Osteocyte (in vitro differentiated cells): ENCODE results near the gene AHSA1. TPM values are rescaled to one million over a fixed set of nuclear protein-coding genes. Genes with fewer than 3 reads are reported as not detected.

Experiments
- DNase-seq: peaks from one replicate; pipeline ENCODE4 v3.0.0; 2021; ENCODE audit warnings: mixed read lengths; ENCODE audit not compliant: unreplicated experiment; ENCODE audit errors: extremely low spot score
- H3K27ac Mint-ChIP-seq: one replicate; pipeline ENCODE4 v1.8.0; 2021; ENCODE audit warnings: mild to moderate bottlenecking, mixed read lengths; ENCODE audit not compliant: unreplicated experiment
- H3K27me3 Mint-ChIP-seq: one replicate; pipeline ENCODE4 v1.8.0; 2021; ENCODE audit warnings: mixed read lengths; ENCODE audit not compliant: unreplicated experiment
- H3K36me3 Mint-ChIP-seq: one replicate; pipeline ENCODE4 v1.8.0; 2021; ENCODE audit warnings: mixed read lengths; ENCODE audit not compliant: unreplicated experiment
- H3K4me1 Mint-ChIP-seq: one replicate; pipeline ENCODE4 v1.8.0; 2021; ENCODE audit warnings: mixed read lengths; ENCODE audit not compliant: unreplicated experiment
- H3K4me3 Mint-ChIP-seq: one replicate; pipeline ENCODE4 v1.8.0; 2021; ENCODE audit warnings: mild to moderate bottlenecking, moderate library complexity, mixed read lengths; ENCODE audit not compliant: unreplicated experiment
- H3K9me3 Mint-ChIP-seq: one replicate; pipeline ENCODE4 v1.8.0; 2021; ENCODE audit warnings: mixed read lengths; ENCODE audit not compliant: unreplicated experiment
- CTCF ChIP-seq: fragments of 200-600 bp; sonication (generic); IDR thresholded peaks from 2 replicates; pipeline ENCODE4 v1.5.0; 2021; ENCODE audit warnings: antibody characterized with exemption, mild to moderate bottlenecking, moderate library complexity
- total RNA-seq: library from RNA; stranded (reverse); gene quantifications from 2 replicates; pipeline ENCODE4 v1.2.1, GENCODE V29; 2021

AHSA1 gene
- total RNA-seq, 1 donor from 2014 or later: 115 TPM

GRCh38 chr14:77459072-77459723 is 1.3 kb downstream of the AHSA1 start:
- H3K36me3 Mint-ChIP-seq: peaks cover 29% of the 10 kb centered on the region
- H3K9me3 Mint-ChIP-seq: no peaks in the 10 kb centered on the region
- H3K4me3 Mint-ChIP-seq: peak overlapping the region; percentile 99
- H3K27me3 Mint-ChIP-seq: no peaks in the 10 kb centered on the region
- TF ChIP-seq CTCF: peak; percentile 79
- peak overlapping the region; percentile 100 for H3K27ac Mint-ChIP-seq
- H3K4me1 Mint-ChIP-seq: peaks cover 23% of the 10 kb centered on the region
- DNase-seq: no peak

GRCh38 chr14:77467801-77468200 is 9.9 kb downstream of the AHSA1 start:
- DNase-seq: no peak
- Mint-ChIP-seq H3K9me3 (no peaks in the 10 kb centered on the region), H3K4me1 (no peaks in the 10 kb centered on the region), H3K27me3 (no peaks in the 10 kb centered on the region), H3K36me3 (peaks cover 46% of the 10 kb centered on the region), H3K4me3 (no peak overlapping the region), H3K27ac (no peak overlapping the region)
- no peak for TF ChIP-seq CTCF

- Mint-ChIP-seq H3K4me1 (no peaks in the 10 kb centered on the region), H3K4me3 (no peak overlapping the region), H3K27ac (no peak overlapping the region), H3K27me3 (peaks cover 6% of the 10 kb centered on the region), H3K36me3 (peaks cover 40% of the 10 kb centered on the region), H3K9me3 (no peaks in the 10 kb centered on the region)
- DNase-seq: no peak
- TF ChIP-seq CTCF: no peak
Measured at GRCh38 chr14:77469067-77469505, 11.2 kb downstream of the AHSA1 start.

- Mint-ChIP-seq H3K4me3 (no peak overlapping the region), H3K36me3 (peaks cover 36% of the 10 kb centered on the region), H3K27me3 (peaks cover 9% of the 10 kb centered on the region), H3K9me3 (no peaks in the 10 kb centered on the region), H3K4me1 (no peaks in the 10 kb centered on the region), H3K27ac (no peak overlapping the region)
- no peak for TF ChIP-seq CTCF
- no peak for DNase-seq
Measured at GRCh38 chr14:77469539-77469938, 11.6 kb downstream of the AHSA1 start.

- Mint-ChIP-seq H3K36me3 (peaks cover 29% of the 10 kb centered on the region), H3K27me3 (peaks cover 9% of the 10 kb centered on the region), H3K4me1 (no peaks in the 10 kb centered on the region), H3K27ac (no peak overlapping the region), H3K9me3 (no peaks in the 10 kb centered on the region), H3K4me3 (no peak overlapping the region)
- DNase-seq: no peak
- TF ChIP-seq CTCF: no peak
Measured at GRCh38 chr14:77470224-77470870, 12.5 kb downstream of the AHSA1 start.
